H9 (cell line): ENCODE data around the gene RND2. TPM values are rescaled to one million over a fixed set of nuclear protein-coding genes. Genes with fewer than 3 reads are reported as not detected.

Source experiments
- DNase-seq: peaks from one replicate; pipeline ENCODE4 v3.0.0-alpha.2; 2017
- H2AFZ ChIP-seq: one replicate; pipeline ENCODE4 v1.6.1; 2013; ENCODE audit warnings: mild to moderate bottlenecking, low read length, control low read depth, moderate library complexity
- H2AK5ac ChIP-seq: 2 replicates; pipeline ENCODE4 v1.6.1; 2013; ENCODE audit warnings: low read length, control low read depth, mixed read lengths; ENCODE audit not compliant: insufficient read length
- H2BK120ac ChIP-seq: one replicate; pipeline ENCODE4 v1.6.1; 2013; ENCODE audit warnings: low read depth, mild to moderate bottlenecking, low read length, control low read depth, inconsistent platforms; ENCODE audit not compliant: poor library complexity, severe bottlenecking
- H2BK12ac ChIP-seq: 2 replicates; pipeline ENCODE4 v1.6.1; 2013; ENCODE audit warnings: low read length, control low read depth, mixed read lengths, low read depth; ENCODE audit not compliant: insufficient read length
- H2BK15ac ChIP-seq: 2 replicates; pipeline ENCODE4 v1.6.1; 2013; ENCODE audit warnings: low read depth, low read length, control low read depth
- H2BK20ac ChIP-seq: one replicate; pipeline ENCODE4 v1.6.1; 2013; ENCODE audit warnings: low read depth, mild to moderate bottlenecking, low read length, control low read depth, inconsistent platforms; ENCODE audit not compliant: poor library complexity, severe bottlenecking
- H2BK5ac ChIP-seq: 2 replicates; pipeline ENCODE4 v1.6.1; 2013; ENCODE audit warnings: low read length, control low read depth, mixed read lengths; ENCODE audit not compliant: insufficient read length
- H3K14ac ChIP-seq: 2 replicates; pipeline ENCODE4 v1.6.1; 2013; ENCODE audit warnings: low read length, control low read depth; ENCODE audit not compliant: insufficient read depth
- H3K18ac ChIP-seq: 2 replicates; pipeline ENCODE4 v1.6.1; 2013; ENCODE audit warnings: low read depth, mild to moderate bottlenecking, mixed read lengths, low read length, control low read depth; ENCODE audit not compliant: insufficient read length
- H3K23ac ChIP-seq: 2 replicates; pipeline ENCODE4 v1.6.1; 2013; ENCODE audit warnings: low read length, control low read depth, mixed read lengths, low read depth; ENCODE audit not compliant: insufficient read length
- H3K23me2 ChIP-seq: 2 replicates; pipeline ENCODE4 v1.6.1; 2013; ENCODE audit warnings: low read depth, mild to moderate bottlenecking, mixed read lengths, low read length, control low read depth; ENCODE audit not compliant: insufficient read length, poor library complexity, severe bottlenecking
- H3K27ac ChIP-seq: 2 replicates; pipeline ENCODE4 v1.5.1; 2013; ENCODE audit warnings: low read length, control low read depth, mixed read lengths, low read depth; ENCODE audit not compliant: insufficient read length
- H3K27me3 ChIP-seq: 2 replicates; pipeline ENCODE4 v1.6.1; 2013; ENCODE audit warnings: low read length, control low read depth, inconsistent platforms; ENCODE audit not compliant: insufficient read depth
- H3K4ac ChIP-seq: 2 replicates; pipeline ENCODE4 v1.6.1; 2013; ENCODE audit warnings: low read depth, mild to moderate bottlenecking, control low read depth, inconsistent platforms, low read length, moderate library complexity
- H3K4me1 ChIP-seq: 2 replicates; pipeline ENCODE4 v1.6.1; 2013; ENCODE audit warnings: low read length, control low read depth, inconsistent platforms; ENCODE audit not compliant: insufficient read depth
- H3K4me2 ChIP-seq: 2 replicates; pipeline ENCODE4 v1.6.1; 2013; ENCODE audit warnings: low read length, control low read depth, mixed read lengths; ENCODE audit not compliant: insufficient read length, insufficient read depth
- H3K56ac ChIP-seq: 2 replicates; pipeline ENCODE4 v1.6.1; 2013; ENCODE audit warnings: low read depth, mild to moderate bottlenecking, mixed read lengths, low read length, control low read depth; ENCODE audit not compliant: insufficient read length
- H3K79me1 ChIP-seq: 2 replicates; pipeline ENCODE4 v1.6.1; 2013; ENCODE audit warnings: low read depth, mild to moderate bottlenecking, moderate library complexity, low read length, control low read depth, inconsistent platforms; ENCODE audit not compliant: insufficient read depth, poor library complexity, severe bottlenecking
- H3K79me2 ChIP-seq: 2 replicates; pipeline ENCODE4 v1.6.1; 2013; ENCODE audit warnings: low read length, control low read depth, inconsistent platforms; ENCODE audit not compliant: insufficient read depth
- H3K9ac ChIP-seq: 2 replicates; pipeline ENCODE4 v1.6.1; 2013; ENCODE audit warnings: low read length, control low read depth, mixed read lengths; ENCODE audit not compliant: insufficient read length; ENCODE audit errors: extremely low read depth
- H3K9me3 ChIP-seq: one replicate; pipeline ENCODE4 v1.6.1; 2013; ENCODE audit warnings: low read depth, low read length, inconsistent platforms; ENCODE audit not compliant: control insufficient read depth
- H3T11ph ChIP-seq: one replicate; pipeline ENCODE4 v1.6.1; 2013; ENCODE audit warnings: mild to moderate bottlenecking, low read length, control low read depth, inconsistent platforms
- H4K20me1 ChIP-seq: one replicate; pipeline ENCODE4 v1.6.1; 2013; ENCODE audit not compliant: control insufficient read depth, insufficient read length, insufficient read depth
- H4K5ac ChIP-seq: 2 replicates; pipeline ENCODE4 v1.6.1; 2013; ENCODE audit warnings: low read depth, mild to moderate bottlenecking, mixed read lengths, low read length, control low read depth; ENCODE audit not compliant: insufficient read length
- H4K8ac ChIP-seq: replicated peaks from 2 replicates; pipeline ENCODE4 v1.6.1; 2013; ENCODE audit warnings: low read length, control low read depth, mixed read lengths, low read depth; ENCODE audit not compliant: insufficient read length
- H4K91ac ChIP-seq: 2 replicates; pipeline ENCODE4 v1.6.1; 2013; ENCODE audit warnings: low read depth, mild to moderate bottlenecking, moderate library complexity, mixed read lengths, low read length, control low read depth; ENCODE audit not compliant: insufficient read length
- H3K27ac Mint-ChIP-seq, 3 experiments: 2 replicates in 2 of 3; 3 replicates in 1 of 3; pipeline ENCODE4 v1.8.0; 2020 to 2021; ENCODE audit warnings: mixed read lengths in 3 of 3, mild to moderate bottlenecking in 1 of 3, moderate library complexity in 1 of 3
- H3K27me3 Mint-ChIP-seq: 2 replicates; pipeline ENCODE4 v1.8.0; 2021; ENCODE audit warnings: low read depth, mild to moderate bottlenecking, moderate library complexity, mixed read lengths
- H3K36me3 Mint-ChIP-seq, 3 experiments: 2 replicates in 2 of 3; 3 replicates in 1 of 3; pipeline ENCODE4 v1.8.0; 2020 to 2021; ENCODE audit warnings: low read depth in 3 of 3, mixed read lengths in 3 of 3; ENCODE audit not compliant: insufficient read depth in 1 of 3
- H3K4me1 Mint-ChIP-seq, 2 experiments: 2 replicates each; pipeline ENCODE4 v1.8.0; 2020; ENCODE audit warnings: mixed read lengths in 2 of 2
- H3K4me3 Mint-ChIP-seq, 2 experiments: 2 replicates in 1 of 2; 3 replicates in 1 of 2; pipeline ENCODE4 v1.8.0; 2020 to 2021; ENCODE audit warnings: mild to moderate bottlenecking in 2 of 2, mixed read lengths in 2 of 2, moderate library complexity in 1 of 2
- H3K9me3 Mint-ChIP-seq, 2 experiments: 2 replicates in 1 of 2; 3 replicates in 1 of 2; pipeline ENCODE4 v1.8.0; 2020; ENCODE audit warnings: mild to moderate bottlenecking in 2 of 2, mixed read lengths in 2 of 2, moderate library complexity in 1 of 2
- CTCF ChIP-seq: fragments of 200-600 bp; sonication (generic); conservative IDR thresholded peaks from 3 replicates; pipeline ENCODE4 v1.8.0; 2021; ENCODE audit warnings: antibody characterized with exemption, mild to moderate bottlenecking
- WGBS: extraction: QIAGEN DNeasy Blood & Tissue Kit; methylation state at CpG from one replicate; pipeline ENCODE4 v1.1.7; 2013; ENCODE audit warnings: missing lambda C conversion rate, low lambda C conversion rate, mixed read lengths; ENCODE audit not compliant: insufficient read length; ENCODE audit errors: extremely low coverage; 5-methylcytosine and 5-hydroxymethylcytosine counted together
- long read RNA-seq: library from polyadenylated mRNA; unstranded; transcript quantifications from one replicate; pipeline ENCODE4 v2.0.0, GENCODE V29; 2020
- total RNA-seq: library from RNA; stranded (reverse); gene quantifications from 2 replicates; pipeline ENCODE4 v1.2.1, GENCODE V29; 2021

Gene RND2
- 47.8 and 50.7 TPM in 2 replicates for total RNA-seq
- long read RNA-seq, full-length matches to known transcripts: 21 of 78 reads
- long read RNA-seq, partial matches to known transcripts: 13 of 78 reads
- long read RNA-seq, other reads (novel, unspliced or antisense): 44 of 78 reads

- peaks cover 16% of the 10 kb centered on the region for H3K23me2 ChIP-seq
- H3K4me1 Mint-ChIP-seq: peaks cover 39 to 54% of the 10 kb centered on the region in 2 experiments
- peak within 1 kb of the TSS; percentile 82 for H3K14ac ChIP-seq
- TF ChIP-seq CTCF: peak; percentile 83
- H3K4me1 ChIP-seq: peaks cover 13% of the 10 kb centered on the region
- H3K56ac ChIP-seq: no peak within 1 kb of the TSS
- H3K9ac ChIP-seq: peak within 1 kb of the TSS; percentile 54
- H2BK15ac ChIP-seq: no peak within 1 kb of the TSS
- peak within 1 kb of the TSS; percentile 79 for H3K4me2 ChIP-seq
- no peak within 1 kb of the TSS for H2BK120ac ChIP-seq
- H3K4me3 Mint-ChIP-seq: peak within 1 kb of the TSS; percentile 75 to 98
- H3K27me3 ChIP-seq: no peaks in the 10 kb centered on the region
- no peaks in the 10 kb centered on the region for H4K20me1 ChIP-seq
- no peaks in the 10 kb centered on the region; the same call in 1 of the 2 replicates for H3K79me2 ChIP-seq
- H4K8ac ChIP-seq: no peak within 1 kb of the TSS
- H2AFZ ChIP-seq: no peak within 1 kb of the TSS
- H3K27ac Mint-ChIP-seq: peak within 1 kb of the TSS; percentile 89 to 98 (median 97)
- H3K36me3 Mint-ChIP-seq: peaks cover 10 to 26% (median 20%) of the 10 kb centered on the region in 3 experiments; a peak in 6 of 7 replicates
- peak; percentile 99 for DNase-seq
- H3K27ac ChIP-seq: no peak within 1 kb of the TSS
- no peaks in the 10 kb centered on the region for H3K27me3 Mint-ChIP-seq
- no peak within 1 kb of the TSS for H3K4ac ChIP-seq
- H3T11ph ChIP-seq: no peak within 1 kb of the TSS
- no peaks in the 10 kb centered on the region for H3K9me3 Mint-ChIP-seq
- no peak within 1 kb of the TSS for H4K91ac ChIP-seq
- no peaks in the 10 kb centered on the region for H3K79me1 ChIP-seq
- no peak within 1 kb of the TSS for H3K23ac ChIP-seq
- no peak within 1 kb of the TSS for H2BK5ac ChIP-seq
- H3K9me3 ChIP-seq: no peaks in the 10 kb centered on the region
- H4K5ac ChIP-seq: no peak within 1 kb of the TSS
- no peak within 1 kb of the TSS for H2AK5ac ChIP-seq
- no peak within 1 kb of the TSS for H2BK12ac ChIP-seq
- H3K18ac ChIP-seq: peak within 1 kb of the TSS; percentile 36
- WGBS: no CpG with 5 or more reads among the region's 61 CpGs
- H2BK20ac ChIP-seq: no peak within 1 kb of the TSS
Observed at GRCh38 chr17:43024407-43025289, at the start of gene RND2. Gene RND2 (plus strand): TSS chr17:43025231. CDS start chr17:43025348, 117 bp downstream.
